Inflammatory macrophage treated with lipopolysaccharide for 4 hours (primary cell): ENCODE measurements around the gene KRT28.
"Not testable (repeated sequence)": the region's sequence is repeated elsewhere in the genome, so short reads cannot be mapped to it uniquely, and the experiment has no call there.

Source experiments
- DNase-seq: peaks from one replicate; pipeline ENCODE4 v3.0.0-alpha.2; 2020

Gene KRT28

DNA sequence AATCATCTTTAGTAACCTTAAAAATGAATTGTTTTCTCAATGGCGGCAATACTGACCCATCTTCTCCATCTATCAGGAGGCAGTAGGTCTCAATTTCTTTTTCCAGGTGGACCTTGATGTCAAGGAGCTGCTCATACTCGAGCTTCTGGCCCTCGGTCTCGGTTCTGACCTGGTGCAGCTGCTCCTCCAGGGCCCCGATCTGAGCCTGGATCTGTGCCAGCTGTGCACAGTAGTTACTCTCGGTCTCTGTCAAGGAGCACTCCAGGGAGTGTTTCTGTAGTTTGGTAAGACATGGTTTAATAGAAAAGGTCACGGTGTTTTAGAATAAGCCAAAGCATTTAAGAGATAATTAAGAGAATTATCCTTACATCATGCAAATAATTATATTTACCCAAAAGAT lies 22.3 kb downstream of the KRT28 start:
- DNase-seq = no peak

DNA sequence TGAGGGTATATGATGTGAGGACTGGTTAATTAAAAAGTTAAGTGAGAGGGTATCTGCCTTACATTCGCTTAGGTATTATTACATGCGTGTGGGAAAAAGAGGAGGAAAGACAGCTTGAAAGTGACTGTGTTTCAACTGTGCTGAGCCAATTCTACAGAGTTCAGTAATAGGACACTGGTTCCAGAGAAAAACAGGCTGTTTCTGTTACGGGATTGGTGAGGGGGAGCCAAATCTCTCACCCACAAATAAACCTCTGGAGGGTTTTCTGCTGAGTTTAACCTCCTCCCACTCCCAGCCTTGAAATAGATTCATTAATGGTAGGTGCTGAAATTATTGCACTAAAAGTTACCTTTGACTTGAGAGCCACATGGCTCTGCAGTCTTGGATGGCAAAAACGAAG lies 23.8 kb downstream of the KRT28 start:
- DNase-seq = no peak

DNA sequence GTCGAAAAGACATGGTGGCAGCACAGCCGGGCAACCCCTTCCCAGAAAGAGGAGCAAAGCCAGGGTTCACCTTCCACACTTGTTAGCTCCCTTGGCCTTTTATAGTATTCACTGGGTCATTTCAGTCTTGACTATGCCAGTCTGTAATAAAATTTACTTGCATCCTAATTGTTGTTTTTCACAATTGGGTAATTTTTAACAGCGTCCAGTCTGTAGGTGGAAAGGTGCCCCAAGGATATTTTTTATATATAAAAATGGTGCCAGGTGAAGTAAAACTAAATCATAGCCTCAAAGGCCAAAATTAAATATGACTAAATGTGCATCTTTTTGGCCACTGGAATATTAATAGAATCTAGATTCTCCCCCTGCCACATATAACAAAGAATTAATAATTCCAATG lies 27.7 kb downstream of the KRT28 start, which contains the start of gene KRT26:
KRT26 (minus strand) TSS at position 101 of the 400 bp plus-strand sequence; CDS start at position 13, 88 bp downstream.
- no peak for DNase-seq

DNA sequence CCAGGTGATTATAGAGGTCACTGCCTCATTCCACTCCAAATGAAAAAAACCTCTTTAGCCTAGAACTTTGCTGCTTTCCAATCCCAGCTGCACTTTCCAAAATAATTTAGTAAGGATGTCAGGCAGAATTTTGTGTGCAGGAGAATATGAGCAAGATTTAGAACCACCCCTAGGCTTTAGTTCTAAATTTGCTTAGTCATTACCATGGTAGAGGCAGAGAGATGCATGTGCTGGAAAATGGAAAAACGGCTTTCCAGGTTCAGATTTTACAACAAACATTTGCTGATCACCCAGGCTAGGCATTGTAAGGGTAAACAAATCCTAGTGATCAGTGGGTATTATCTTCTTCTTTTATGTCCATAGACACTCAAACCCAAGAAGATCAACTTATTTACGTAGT lies 34.1 kb downstream of the KRT28 start:
- no peak for DNase-seq

DNA sequence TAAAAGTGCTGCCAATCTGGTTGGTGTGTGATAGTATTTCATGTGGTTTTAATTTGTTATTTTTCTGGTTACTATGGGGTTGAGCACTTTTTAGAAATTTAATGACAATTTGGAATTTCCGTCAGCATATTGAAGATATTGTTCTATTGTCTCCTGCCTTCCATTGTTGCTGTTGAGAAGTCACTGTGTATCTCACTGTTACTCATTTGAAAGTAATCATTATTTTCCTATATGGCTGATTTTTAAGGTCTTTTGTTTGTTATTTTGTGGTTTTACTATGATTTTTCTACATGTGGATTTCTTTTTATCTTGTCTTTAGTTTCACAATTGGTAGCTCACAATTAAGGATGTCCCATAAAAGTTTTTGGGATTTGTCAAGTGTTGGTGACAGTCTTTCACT lies 36.0 kb downstream of the KRT28 start:
- no peak for DNase-seq

DNA sequence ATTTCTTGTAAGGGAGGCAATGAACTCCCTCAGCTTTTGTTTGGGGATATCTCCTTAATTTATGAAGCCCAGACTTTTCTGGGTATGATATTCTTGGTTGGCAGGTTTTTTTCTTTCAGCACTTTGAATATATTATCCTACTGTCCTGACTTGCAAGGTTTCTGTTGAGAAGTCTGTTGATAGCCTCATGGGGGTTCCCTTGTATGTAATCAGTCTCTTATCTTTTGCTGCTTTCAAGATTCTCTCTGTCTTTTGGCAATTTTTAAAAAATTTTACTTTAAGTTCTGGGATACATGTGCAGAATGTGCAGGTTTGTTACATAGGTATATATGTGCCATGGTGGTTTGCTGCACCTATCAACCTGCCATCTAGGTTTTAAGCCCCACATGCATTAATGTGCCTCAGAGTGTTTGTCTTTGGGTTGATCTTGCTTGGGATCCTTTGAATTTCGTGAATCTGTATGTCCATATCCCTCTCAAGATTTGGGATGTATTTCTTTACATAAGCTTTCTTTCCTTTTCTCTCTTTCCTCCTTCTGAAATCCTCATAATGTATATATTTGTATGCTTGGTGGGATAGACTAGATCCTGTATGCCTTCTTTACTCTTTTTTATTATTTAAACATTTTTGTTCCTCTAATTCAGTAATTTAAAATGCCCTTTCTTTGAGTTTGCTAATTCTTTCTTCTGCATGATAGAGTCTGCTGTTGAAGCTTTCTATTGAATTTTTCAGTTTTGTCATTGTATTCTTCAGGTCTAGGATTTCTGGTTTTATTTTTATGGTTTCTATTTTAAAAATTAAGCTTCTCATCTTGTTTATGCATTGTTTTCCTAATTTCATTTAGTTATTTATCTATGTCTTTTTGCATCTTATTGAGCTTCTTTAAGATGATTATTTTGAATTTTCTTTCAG lies 39.4 kb downstream of the KRT28 start:
- DNase-seq = no peak

DNA sequence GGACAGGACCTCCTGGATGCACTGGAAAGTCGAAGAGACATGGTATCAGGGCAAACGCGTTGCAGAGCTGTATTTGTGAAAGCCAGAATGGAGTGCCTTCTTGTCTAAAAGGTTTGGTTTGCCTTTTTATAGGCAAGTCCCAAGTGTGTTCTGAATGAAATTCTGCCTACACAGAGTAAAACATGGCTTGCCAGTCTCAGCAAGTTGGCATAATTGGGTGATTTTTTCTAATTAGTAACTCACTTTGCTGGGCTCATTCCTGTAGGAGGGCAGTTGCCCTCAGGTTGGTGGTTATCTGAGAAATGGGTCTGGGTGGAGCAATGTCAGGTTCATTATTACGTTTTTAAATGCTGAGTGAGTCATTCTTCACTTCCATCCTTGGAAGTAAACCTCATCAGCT lies 44.5 kb downstream of the KRT28 start, which contains the start of gene KRT25:
KRT25 (minus strand) TSS at position 101 of the 400 bp plus-strand sequence; CDS start at position 41, 60 bp downstream.
- DNase-seq = no peak

DNA sequence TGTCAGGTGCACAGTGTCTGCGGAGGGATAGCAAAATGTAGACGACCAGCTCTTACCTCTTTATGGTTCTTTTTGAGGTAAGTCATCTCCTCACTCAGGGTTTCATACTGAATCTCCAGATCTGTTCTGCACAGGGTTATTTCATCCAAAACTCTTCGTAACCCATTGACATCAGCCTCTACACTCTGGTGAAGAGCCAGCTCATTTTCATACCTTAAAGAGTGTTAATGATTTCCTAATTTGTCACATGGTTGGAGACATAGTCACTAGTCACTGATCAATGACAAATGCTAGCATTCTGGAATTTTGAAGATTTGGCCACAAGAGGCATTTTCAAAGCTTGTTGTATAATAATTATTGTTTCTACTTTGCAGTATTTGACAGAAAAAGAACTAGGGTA lies 46.0 kb downstream of the KRT28 start:
- no peak for DNase-seq

DNA sequence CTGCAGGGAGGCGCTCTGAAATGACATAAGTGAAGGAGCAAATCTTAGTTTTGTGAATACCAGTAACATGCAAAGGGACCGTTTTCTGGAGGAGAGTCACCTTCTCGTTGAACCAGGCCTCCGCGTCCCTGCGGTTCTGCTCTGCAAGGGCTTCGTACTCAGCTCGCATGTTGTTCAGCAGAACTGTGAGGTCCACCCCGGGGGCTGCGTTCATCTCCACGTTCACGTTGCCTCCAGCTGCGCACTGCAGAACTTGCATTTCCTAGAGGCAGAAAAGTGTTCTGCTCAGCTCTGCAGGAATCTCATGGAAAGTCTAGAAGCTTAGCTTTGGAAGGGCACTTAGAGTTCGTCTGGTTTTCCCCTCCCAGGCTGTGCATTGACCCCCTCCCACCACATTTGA lies 48.7 kb downstream of the KRT28 start:
- no peak for DNase-seq

DNA sequence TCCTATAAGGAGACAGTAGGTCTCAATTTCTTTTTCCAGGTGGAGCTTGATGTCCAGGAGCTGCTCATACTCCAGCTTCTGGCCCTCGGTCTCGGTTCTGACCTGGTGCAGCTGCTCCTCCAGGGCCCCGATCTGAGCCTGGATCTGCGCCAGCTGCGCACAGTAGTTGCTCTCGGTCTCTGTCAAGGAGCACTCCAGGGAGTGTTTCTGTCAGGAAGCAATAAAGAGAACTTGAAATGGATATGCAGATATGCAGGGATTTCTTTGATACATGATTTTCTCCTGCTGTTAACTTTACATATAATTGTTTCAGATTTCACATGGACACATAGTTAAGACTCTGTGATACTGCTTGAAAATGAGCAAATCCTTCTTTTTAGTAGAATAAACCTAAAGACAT lies 49.4 kb downstream of the KRT28 start:
- DNase-seq = no peak

DNA sequence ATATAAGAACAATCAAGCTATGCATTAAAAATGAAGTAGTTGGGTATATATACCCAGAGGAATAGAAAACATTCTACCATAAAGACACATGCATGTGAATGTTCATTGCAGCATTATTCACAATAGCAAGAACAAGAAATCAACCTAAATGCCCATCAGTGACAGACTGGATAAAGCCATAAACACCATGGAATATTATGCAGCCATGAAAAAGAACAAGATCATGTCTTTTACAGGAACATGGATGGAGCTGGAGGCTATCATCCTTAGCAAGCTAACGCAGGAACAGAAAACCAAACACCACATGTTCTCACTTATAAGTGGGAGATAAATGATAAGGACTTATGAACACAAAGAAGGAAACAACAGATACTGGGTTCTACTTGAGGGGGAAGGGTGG lies 51.1 kb downstream of the KRT28 start:
- DNase-seq = not testable (repeated sequence)
